EH (cell line): ENCODE data around the gene SUSD3.

ENCODE experiments used
- DNase-seq: peaks from one replicate; pipeline ENCODE4 v3.0.0-alpha.2; 2015; ENCODE audit warnings: low read depth

Gene SUSD3

DNA sequence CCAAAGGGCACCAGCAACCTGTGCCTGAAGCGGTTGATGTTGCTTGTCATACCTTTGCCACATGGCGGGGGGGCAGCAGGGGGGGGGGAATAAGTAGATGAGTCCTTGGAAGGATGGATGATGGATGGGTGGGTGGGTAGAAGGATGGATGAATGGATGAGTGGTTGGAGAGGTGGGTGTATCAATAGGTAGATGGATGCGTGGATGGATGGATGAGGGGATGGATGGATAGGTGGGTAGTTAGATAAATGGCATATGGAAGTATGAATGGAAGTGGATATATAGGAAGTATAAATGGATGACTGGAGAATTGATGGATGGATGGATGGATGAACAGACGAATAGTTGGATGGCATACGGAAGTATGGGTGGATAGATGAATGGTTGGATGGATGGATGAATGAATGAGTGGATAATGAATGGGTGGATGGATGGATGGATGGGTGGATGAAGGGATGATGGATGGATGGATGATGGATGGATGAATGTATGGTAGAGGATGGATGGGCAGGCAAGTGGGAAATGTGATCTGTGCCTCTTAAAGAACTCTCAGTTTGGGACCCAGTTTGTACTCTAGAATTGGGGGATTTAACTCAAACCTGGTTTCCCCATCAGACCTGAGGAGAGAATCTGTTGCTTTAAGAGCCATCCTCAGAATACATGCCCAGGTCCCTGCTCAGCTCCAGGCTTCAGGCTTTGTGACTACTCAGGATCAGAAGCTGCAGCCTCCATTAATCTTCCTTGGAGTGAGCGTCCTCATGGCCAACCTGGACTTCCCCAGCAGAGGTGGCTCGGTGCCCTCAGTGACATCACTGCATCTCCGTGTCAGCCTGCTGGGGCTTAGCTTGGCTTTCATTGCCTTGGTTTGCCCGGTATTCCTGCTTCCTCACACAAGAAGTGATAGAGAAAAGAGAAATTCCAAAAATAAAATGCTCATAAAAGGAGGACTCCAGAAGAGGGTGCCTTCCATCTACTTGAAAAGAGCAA lies 27.6 kb upstream of the SUSD3 start:
- DNase-seq, result no peak

DNA sequence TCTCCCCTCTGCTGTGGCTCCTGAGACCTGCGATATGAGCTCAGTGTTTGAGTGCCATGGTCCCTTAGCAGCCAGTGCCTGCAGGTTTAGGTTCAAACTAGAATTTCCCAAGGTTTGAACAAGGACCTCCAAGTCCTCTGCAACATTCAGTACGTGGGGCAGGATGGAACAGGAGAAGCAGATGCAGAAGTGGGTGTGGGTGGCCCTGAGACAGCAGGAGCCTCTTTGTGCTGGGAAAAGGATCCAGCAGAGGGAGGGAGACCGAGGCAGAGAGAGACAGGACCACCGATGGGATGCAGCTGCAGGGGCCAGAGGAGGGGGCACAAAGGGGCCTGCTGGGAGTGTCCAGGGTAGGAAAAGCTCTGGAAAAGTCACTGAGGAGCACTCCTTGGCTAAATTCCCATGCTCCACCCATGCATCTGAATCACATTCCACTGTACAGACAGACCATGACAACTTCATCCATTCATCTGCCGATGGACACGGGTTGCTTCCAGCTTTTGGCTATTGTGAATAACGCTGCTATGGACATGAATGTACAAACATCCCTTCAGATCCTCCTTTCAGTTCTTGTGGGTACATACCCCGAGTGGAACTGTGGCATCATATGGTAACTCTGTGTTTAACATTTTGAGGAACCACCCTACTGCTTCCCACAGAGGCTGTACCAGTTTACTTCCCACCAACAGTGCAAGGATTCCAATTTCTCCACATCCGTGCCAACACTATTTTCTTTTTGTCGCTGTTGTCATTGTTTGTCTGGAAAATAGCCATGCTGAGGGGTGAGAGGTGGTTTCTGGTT lies 26.7 kb upstream of the SUSD3 start:
- peak; percentile 4 for DNase-seq

DNA sequence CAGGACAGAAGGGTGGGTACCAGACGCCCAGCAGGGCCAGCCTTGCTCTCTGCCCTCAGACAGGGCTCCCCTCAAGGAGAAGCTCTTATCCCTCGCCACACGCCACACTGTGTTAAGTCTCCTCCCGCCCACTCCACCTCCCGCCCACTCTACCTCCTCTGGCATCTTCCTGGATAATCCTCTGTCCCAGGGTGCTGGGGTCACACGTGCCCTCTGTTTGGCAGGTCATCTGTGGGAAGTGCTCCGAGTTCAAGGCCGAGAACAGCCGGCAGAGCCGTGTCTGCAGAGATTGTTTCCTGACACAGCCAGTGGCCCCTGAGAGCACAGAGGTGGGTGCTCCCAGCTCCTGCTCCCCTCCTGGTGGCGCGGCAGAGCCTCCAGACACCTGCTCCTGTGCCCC lies 26.0 kb upstream of the SUSD3 start:
- no peak for DNase-seq

DNA sequence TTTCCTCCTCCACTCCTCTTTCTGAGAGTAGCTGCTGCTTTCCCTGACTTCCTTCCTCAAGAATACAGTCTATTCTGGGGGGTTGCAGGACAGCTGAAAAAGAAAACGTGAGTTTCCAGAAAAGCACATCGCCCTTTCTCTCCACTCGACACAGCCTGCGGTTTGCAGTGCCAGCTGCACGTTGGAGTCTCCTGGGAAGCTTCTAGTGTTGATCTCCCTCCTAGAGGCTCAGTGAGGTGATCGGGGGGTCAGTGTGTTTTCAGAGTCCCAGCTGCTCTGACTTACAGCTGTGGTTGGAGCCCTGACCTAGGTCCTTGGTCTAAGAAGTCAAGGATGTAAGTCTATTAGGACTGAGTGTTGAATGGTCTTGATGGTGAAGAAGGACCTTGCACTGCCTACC lies 25.0 kb upstream of the SUSD3 start:
- DNase-seq, result no peak

DNA sequence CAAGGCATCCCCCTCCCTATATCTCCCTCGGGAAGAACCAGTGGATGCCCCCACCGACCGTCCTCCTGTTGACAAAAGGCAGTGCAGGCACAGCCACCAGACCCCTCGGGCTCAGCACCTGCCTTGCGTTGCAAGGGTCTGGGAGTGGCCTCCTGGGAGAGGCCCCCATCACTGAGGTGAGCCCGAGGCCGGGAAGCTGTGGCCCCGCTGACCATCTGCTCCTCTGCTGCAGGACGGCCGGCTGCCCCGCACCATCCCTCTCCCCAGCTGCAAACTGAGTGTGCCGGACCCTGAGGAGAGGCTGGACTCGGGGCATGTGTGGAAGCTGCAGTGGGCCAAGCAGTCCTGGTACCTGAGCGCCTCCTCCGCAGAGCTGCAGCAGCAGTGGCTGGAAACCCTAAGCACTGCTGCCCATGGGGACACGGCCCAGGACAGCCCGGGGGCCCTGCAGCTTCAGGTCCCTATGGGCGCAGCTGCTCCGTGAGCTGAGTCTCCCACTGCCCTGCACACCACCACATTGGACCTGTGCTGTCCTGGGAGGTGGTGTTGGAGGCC lies 23.3 kb upstream of the SUSD3 start:
- DNase-seq, result no peak

DNA sequence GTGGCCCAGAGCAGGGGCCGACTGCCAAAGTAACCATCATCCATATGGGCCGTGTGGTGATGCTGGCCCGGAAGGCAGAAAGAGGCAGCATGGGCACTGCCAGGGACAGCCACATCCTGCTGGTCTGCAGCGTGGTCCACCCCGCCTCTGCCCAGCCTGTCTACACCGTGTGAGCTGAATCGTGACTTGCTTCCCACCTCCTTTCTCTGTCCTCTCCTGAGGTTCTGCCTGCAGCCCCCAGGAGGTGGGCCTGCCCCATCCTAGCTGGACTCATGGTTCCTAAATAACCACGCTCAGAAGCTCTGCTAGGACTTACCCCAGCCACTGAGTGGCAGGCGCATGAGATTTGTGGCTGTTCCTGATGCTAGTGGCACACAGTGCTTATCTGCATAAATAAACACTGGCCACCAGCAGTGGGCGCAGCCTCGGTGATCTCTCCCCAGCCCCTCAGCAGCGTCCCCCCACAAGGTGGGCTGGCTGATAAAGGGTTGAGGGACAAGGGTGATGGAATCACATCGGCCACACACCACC lies 22.6 kb upstream of the SUSD3 start:
- no peak for DNase-seq

DNA sequence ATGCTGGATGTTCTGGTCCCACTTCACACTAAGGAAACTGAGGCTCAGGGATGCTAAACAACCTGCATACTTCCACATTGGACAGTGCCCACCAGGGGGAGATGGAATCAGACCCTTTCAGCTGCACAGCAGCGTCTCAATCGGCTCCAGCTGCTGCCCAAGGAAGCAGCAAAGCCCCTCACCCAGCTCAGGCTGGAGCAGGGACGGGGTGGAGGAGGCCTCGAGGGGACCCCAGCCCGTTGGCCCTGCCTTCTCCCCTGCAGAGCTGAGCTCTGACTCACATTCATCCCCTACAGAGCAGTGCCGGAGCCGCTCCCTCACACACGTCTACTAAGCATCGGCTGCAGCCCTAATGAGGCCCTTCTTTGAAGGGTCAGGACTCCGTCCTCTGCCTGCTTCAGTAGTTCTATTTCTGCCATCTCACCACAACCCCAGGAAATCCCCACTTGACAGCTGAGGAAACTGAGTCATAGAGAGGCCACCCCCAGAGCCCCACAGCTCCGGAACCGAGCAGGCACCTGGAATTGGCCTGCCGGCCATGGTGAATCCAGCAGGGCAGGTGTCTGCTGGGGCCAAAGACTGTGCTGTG lies 21.5 kb upstream of the SUSD3 start:
- no peak for DNase-seq

DNA sequence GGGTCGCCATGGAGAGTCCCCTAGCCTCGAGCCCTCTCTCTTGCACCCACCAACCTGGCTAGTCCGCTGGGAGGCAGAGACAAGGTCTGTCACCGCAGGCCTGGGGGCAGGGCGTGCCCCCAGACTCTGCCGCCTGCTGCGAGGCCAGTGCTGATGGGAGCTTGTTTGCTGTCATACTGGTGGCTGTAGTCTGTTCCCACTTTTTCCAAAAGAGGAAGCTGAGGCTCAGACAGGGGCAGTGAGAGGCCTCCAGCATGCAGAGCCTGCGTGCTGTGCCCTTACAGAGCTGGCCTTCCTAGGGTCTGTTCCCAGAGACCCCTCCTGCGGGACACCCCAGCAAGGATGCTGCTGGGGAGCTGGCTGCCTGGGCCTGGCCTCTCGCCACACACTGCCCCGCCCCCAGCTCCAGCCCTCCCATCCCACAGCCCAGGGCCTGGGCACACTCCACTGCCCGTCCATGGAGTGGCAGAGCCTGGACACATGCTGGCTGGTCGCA lies 21.0 kb upstream of the SUSD3 start:
- DNase-seq, result no peak

DNA sequence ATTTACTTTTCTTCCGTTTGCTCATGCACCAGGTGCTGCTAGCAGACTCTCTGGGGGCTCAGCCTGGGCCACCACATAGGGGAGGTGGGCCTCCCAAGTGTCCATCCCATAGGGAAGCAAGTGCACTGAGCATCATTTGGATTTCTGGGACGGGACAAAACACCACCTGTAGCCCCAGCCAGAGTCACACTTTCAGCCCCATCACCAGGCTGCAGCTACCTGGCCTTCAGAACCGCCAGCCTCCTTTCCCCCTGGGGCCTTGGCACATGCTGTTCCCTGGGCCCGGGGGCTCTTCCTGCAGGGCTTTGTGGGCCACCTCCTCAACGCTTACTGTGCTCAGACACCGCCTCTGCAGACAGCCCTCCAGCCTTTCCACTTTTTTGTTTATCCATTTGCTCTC lies 19.6 kb upstream of the SUSD3 start:
- DNase-seq, result no peak

DNA sequence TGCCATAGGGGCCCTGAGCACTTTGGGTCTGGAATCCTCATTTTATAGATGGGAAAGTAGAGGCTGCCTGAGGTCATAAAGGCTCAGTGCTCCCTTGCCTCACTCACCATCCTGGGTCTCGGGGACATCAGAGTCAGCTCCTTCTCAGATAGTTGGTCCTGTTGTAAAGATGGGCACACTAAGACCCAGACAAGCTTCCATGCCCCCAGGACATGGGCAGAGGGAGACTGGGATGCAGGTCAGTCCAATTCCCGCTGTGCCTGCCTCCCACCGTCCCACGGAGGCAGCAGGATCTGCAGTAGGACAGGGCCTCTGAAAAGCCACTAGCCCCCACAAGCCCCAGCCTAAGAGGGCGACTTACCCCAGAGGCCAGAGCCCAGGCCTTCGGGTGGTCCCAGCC lies 19.0 kb upstream of the SUSD3 start:
- no peak for DNase-seq

DNA sequence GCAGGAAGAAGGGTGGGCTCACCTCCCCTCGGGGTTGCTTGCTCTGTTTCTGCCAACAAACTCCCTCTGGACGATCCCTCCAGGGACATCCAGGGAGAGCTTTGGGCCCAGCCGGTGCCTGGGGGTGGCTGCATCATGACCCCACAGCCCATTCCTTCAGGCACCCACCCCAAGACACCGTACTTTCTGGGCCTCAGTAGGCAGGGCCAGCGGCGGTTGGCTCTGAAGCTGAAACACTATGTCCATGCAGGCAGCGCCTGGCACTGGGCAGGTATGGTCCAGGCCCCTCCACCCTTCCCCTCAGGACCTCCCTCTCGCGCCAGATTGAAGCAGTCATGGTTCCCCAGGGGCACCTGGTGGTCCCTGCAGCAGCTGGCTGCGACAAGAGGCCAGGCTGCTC lies 18.5 kb upstream of the SUSD3 start:
- DNase-seq, result no peak

DNA sequence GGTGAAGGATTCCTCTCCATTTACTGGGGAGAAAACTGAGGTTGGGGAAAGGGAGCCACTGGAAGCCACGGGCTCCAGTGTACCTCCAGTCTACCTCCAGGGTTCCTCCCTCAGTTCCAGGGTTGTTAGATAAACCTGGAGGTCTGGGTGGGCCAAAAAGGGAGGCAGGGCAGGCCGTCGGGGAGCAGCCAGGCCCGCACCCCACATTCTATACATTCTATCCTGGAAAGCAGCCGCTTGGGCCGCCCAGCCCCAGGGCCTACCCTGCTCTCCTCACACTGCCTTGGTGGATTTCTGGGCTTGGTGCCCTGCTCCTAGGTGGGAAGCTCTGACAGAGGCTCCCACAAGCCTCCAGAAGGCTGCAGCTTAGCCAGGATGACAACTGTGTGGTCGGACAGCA lies 18.1 kb upstream of the SUSD3 start:
- no peak for DNase-seq

DNA sequence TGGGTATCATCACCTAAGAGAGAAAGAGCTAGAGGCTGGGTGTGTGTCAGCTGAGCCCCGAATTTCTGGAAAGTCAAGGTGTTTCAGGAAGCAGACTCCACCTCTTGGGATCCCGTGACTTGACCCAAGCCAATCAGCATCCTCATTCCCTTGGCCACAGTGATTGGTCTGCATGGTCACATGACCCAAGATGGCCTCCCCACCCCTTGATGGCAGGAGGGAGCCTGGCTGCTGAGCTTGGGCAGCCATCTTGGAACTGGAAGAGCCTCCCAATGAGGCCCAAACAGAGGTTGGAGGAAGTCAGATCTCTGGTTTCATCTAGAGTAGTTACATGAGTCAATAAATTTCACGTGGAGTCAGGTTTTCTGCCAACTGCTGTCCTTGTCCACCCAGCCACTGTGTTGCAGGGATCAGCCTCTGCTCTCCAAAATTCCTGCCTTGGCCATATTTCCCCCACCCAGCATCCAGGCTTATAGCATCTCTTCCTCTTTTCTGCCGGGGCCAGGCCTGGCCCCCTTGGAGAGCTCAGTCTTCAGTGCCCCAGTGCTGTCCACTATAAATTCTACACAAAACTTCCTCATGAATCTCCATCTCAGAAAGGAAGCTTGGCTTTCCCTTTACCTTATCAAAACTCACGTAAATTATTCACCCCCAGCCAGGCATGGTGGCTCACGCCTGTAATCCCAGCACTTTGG lies 17.2 kb upstream of the SUSD3 start:
- DNase-seq, result no peak

DNA sequence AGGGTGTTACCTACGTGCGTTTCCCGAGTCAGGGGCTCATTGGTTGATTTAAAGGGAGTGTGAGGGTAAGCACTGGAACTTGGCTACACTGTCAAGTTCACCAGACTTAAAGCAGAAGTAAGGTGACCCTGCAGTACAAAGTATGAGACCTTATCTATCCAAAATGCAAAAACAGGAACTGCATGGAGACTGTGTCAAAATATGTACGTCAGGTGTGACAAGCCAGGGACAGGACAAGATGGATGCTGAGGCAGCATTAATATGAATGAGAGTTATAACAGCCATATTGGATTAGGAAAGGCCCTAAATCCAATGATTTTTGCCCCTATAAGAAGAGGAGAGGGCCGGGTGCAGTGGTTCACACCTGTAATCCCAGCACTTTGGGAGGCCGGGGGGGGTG lies 15.4 kb upstream of the SUSD3 start:
- DNase-seq, result no peak

DNA sequence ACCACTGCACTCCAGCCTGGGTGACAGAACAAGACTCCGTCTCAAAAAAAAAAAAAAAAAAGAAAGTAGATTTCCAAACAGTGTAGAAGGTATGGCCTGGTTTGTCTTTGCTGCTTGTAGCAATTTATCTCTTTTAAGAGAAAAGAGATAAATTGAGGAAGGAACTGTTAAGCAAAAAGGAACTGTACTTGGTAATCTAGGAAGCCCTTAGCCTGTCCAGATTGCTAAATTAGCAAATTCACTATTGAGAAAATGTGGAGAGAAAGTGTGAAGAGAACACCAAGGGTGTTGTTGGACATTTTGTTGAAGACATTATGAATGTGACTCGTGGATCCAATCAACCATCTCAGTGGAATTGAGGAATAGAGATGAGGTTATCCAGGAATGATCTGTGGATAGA lies 13.0 kb upstream of the SUSD3 start:
- no peak for DNase-seq

DNA sequence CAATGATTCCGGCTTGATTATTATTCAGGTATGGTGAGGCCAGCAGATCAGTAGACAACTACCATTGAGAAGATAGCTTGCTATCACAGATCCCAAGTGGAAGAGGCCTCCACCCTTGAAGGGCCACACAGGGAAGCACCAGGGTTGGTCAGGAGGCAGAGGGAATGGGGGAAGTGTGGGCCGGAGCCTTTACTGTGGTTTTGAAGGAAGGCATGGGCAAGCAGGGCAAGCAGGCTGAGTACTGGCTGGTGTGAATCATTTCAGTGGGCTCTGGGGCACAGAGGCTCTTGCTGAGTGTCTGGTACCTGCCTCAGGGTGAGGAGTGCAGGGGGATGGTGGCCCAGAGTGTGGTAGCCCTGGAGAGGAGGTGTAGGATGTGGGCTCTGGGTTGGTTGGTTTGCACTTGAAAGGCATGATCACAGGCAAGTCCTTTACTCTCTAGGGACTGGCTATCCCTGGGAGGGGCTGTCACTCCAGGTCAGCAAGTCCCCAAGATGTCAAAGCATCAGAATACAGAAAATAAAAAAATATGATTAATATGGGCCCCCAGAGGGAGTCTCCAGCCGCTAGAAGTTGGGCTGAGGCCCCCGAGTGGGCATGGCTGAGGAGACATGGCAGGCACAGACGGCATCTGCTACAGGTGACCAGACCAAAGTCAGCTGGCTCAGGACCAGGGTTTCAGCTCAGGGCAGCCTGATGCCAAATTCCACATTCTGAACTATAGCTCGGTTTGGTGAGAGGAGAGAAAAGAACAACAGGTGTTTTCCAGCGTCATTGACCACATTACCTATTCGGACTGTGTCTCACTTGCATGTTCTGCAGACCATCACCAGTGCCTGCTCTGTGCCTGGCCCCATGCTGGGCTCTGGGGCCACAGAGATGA lies 9.7 kb upstream of the SUSD3 start:
- no peak for DNase-seq

DNA sequence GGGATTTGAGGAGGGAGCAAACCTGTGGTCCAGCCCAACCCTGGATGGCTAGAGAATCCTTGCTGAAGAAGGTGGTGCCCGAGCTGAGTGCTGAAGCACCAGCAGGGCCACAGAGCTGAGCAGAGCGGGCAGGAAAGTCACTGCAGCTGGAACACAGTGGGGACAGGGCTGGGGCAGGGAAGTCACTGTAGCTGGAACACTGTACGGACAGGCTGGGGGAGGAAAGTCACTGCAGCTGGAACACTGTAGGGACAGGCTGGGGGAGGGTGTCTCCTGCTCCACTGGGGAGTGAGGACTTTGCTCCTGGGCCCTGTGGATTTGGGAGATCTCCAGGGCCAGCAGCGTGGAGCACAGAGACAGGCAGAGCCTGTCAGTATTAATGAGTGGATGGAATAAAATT lies 9.0 kb upstream of the SUSD3 start:
- no peak for DNase-seq

DNA sequence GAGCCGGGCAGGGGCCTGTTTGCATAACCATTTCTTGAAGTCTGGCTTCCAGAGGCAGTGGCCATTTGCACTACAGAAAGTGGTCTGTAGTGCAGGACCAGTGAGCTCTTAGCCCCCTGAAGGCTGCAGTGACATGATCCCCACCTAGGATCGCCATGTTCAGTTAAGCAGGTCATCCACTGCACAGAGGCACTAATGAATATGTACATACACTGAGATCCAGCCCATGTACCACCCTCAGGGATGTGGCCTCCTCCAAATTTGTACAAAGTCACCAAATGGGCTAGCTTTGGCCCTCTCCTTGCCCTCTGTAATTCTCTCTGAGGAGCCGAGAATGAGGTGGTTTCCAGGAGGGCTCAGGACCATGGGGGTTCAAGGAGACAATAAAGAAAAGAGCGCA lies 8.3 kb upstream of the SUSD3 start:
- DNase-seq, result no peak

DNA sequence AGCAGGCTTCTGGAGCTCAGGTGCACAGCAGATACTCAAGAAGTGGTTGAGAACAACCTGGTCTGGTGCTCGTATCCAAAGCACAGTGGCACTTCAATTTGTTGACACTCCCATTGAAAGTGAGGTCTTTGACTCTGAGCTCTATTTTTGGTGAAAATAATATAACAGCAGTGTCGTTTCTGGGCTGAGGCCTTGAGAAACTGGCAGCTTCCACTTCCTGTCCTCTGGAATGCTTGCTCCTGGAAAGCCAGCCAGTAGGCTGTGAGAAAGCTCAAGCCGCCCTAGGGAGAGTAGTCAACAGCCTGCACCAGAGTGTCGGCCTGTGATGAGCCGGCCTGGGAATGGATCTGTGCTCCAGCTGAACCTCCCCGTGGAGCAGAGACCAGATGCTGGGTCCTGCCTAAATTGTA lies 6.8 kb upstream of the SUSD3 start:
- DNase-seq, result peak; percentile 80

DNA sequence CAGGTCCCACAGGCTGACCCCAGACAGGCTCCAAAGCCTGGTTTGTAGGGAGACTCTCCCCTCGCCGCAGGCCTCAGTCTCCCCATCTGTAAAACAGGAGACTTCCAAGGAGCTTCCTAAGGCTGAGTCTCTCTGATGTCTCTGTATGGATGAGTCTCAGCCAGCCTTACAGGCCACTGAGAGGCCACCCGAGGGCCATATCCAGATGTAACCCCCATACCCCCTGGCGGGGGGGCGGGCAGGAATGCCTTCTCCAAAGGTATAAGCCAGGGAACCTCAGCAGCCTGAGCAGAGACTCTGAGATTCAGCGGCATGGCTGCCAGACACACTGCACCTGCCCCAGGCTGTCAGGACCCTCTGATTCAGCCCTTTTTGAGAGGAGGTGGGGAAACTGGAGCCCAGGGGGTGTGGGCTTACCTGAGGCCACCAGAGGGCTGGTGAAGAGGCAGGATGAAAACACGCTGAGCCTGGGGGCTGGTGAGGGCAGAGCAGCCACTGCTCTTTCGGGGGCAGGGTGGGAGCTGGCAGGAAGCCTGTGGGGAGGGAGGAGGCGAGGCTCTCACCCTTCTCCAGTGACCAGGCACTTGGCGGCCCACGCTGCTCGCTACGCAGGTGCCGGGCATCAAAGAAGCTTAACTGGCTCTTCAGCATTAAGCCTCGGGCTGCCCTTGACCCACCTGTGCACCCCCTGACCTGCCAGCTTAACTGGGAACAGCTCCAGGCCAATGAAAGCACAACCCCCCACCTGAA lies 5.5 kb upstream of the SUSD3 start:
- no peak for DNase-seq
